ENCODE results near the gene TRIO.

Gene TRIO

GRCh38 chr5:14231890-14232289 lies 88.7 kb downstream of the TRIO start:
- no peak for DNase-seq

GRCh38 chr5:14234204-14234603 lies 91.1 kb downstream of the TRIO start:
- DNase-seq, result no peak

- no peak for DNase-seq
Observed at GRCh38 chr5:14235872-14236271, 92.7 kb downstream of the TRIO start.

- no peak for DNase-seq
Observed at GRCh38 chr5:14236757-14237156, 93.6 kb downstream of the TRIO start.

- no peak for DNase-seq
Observed at GRCh38 chr5:14237317-14238086, 94.4 kb downstream of the TRIO start.

- DNase-seq, result no peak
Observed at GRCh38 chr5:14238272-14238671, 95.1 kb downstream of the TRIO start.

GRCh38 chr5:14239404-14239803 lies 96.3 kb downstream of the TRIO start:
- no peak for DNase-seq

GRCh38 chr5:14239951-14240350 lies 96.8 kb downstream of the TRIO start:
- no peak for DNase-seq

GRCh38 chr5:14240359-14240758 lies 97.2 kb downstream of the TRIO start:
- no peak for DNase-seq

GRCh38 chr5:14241141-14241540 lies 98.0 kb downstream of the TRIO start:
- DNase-seq, result no peak

GRCh38 chr5:14242447-14242846 lies 99.3 kb downstream of the TRIO start:
- no peak for DNase-seq

- no peak for DNase-seq
Observed at GRCh38 chr5:14242871-14243383, 99.8 kb downstream of the TRIO start.

GRCh38 chr5:14243766-14244165 lies 100.6 kb downstream of the TRIO start:
- DNase-seq, result no peak

- DNase-seq, result no peak
Observed at GRCh38 chr5:14244721-14245120, 101.6 kb downstream of the TRIO start.

GRCh38 chr5:14245132-14245925 lies 102.2 kb downstream of the TRIO start:
- no peak for DNase-seq

GRCh38 chr5:14246350-14247053 lies 103.4 kb downstream of the TRIO start:
- no peak for DNase-seq

- DNase-seq, result no peak
Observed at GRCh38 chr5:14247054-14247386, 103.9 kb downstream of the TRIO start.

- DNase-seq, result no peak
Observed at GRCh38 chr5:14249258-14250082, 106.3 kb downstream of the TRIO start.

- no peak for DNase-seq
Observed at GRCh38 chr5:14250084-14250695, 107.0 kb downstream of the TRIO start.

- no peak for DNase-seq
Observed at GRCh38 chr5:14250748-14251701, 107.9 kb downstream of the TRIO start.

GRCh38 chr5:14251733-14252132 lies 108.6 kb downstream of the TRIO start:
- DNase-seq, result no peak

Data from activated CD8-positive, alpha-beta memory T cell treated with anti-CD3 and anti-CD28 coated beads, Interleukin-2, amount 50 U/mL, for 4 hours (primary cell).